ENCODE results near the gene SLC22A17. TPM values are rescaled to one million over a fixed set of nuclear protein-coding genes. Genes with fewer than 3 reads are reported as not detected.

SLC22A17 gene
- total and polyA plus RNA-seq, 10 of the 15 experiments (the other 5 are each of a cell fraction or from before 2014, with no cell fraction given), result not detected

DNA sequence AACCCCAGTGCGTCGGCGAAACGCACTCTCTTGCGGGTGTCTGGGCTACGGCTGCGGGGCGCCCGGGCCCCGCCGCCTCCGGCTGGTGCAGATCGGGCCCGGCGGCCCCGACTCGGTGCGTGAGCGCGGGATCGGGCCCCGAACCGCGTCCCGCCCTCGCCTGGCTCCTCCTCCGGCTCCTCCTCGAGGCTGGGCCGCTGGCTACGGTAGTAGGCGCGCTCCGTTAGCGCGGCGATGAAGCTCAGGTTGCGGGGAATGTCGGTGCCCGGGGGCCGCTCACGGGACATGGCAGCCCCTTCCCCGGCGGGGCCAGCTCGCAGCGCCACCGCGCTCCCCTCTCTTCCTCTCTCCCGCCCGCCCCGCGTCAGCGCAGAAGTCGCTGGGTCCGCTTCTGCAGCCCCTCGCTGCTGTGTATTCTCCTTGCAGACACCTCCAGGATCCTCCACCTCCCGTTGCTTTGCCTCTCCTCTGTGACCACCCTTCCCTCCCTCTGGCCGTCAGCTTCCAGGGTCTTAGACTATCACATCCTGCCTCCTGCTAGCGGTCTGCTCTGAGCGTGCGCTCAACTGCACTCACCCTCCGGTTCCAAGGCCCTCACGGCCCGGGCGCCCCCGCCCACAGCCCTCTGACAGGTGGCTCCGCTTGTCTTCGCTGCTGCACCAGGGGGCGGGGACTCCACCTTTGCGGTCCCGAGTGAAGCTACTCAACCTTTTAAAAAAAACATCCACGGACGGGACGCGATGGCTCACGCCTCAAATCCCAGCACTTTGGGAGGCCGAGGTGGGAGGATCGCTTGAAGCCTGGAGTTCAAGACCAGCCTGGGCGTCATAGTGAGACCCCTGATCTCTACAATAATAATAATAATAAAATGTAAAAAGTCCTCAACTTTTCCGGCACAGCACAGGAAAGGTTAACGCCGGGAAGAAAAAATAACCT lies 50.1 kb downstream of the SLC22A17 start, which contains the start of gene PPP1R3E (continued):
- TF ChIP-seq ZNF622 (IDR thresholded peaks at IDR 0.05) (no peak), SMAD5 (IDR thresholded peaks at IDR 0.05; ENCODE audit: low read depth) (no peak), RB1 (IDR thresholded peaks at IDR 0.05; ENCODE audit: borderline replicate concordance) (no peak; the same call in 1 of the 2 replicates), ATF7 (IDR thresholded peaks at IDR 0.05; ENCODE audit: low read depth) (0 out of 2 replicates have a peak, but pooled peaks have one; percentile 23), RAD51 (IDR thresholded peaks at IDR 0.05) (no peak), NR2C1 (IDR thresholded peaks at IDR 0.05) (no peak), BCL11A (IDR thresholded peaks at IDR 0.05; ENCODE audit: low read depth, low read length) (no peak), SIN3A (IDR thresholded peaks at IDR 0.05; ENCODE audit: low read depth, low read length) (peak; percentile 35; the same call in 1 of the 2 replicates), SPI1 (IDR thresholded peaks at IDR 0.05; ENCODE audit: borderline replicate concordance, insufficient read depth, low read depth, low read length) (no peak), HSF1 (IDR thresholded peaks at IDR 0.05; ENCODE audit: low read depth, low read length) (no peak), ZBED1 (IDR thresholded peaks at IDR 0.05; ENCODE audit: borderline replicate concordance) (no peak), HDAC6 (IDR thresholded peaks at IDR 0.05; ENCODE audit: unreplicated experiment) (no peak), SKIL (IDR thresholded peaks at IDR 0.05; ENCODE audit: low read depth, poor library complexity, severe bottlenecking) (no peak), SMAD1 (IDR thresholded peaks at IDR 0.05; ENCODE audit: low read depth, partially characterized antibody) (peak; percentile 42), EGR1 (IDR thresholded peaks at IDR 0.05; ENCODE audit: borderline replicate concordance in 1 of 2, low read depth in 2 of 2, low read length in 2 of 2) (peak in 1 of 2 experiments; percentile 85; a peak in 1 of 3 replicates), EZH2 (IDR thresholded peaks at IDR 0.05; ENCODE audit: borderline replicate concordance, control insufficient read depth, low read depth, low read length) (no peak)
- TF ChIP-seq, protein P1, sequence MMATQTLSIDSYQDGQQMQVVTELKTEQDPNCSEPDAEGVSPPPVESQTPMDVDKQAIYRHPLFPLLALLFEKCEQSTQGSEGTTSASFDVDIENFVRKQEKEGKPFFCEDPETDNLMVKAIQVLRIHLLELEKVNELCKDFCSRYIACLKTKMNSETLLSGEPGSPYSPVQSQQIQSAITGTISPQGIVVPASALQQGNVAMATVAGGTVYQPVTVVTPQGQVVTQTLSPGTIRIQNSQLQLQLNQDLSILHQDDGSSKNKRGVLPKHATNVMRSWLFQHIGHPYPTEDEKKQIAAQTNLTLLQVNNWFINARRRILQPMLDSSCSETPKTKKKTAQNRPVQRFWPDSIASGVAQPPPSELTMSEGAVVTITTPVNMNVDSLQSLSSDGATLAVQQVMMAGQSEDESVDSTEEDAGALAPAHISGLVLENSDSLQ (IDR thresholded peaks at IDR 0.05), result peak; percentile 78
- TF ChIP-seq, protein P2, sequence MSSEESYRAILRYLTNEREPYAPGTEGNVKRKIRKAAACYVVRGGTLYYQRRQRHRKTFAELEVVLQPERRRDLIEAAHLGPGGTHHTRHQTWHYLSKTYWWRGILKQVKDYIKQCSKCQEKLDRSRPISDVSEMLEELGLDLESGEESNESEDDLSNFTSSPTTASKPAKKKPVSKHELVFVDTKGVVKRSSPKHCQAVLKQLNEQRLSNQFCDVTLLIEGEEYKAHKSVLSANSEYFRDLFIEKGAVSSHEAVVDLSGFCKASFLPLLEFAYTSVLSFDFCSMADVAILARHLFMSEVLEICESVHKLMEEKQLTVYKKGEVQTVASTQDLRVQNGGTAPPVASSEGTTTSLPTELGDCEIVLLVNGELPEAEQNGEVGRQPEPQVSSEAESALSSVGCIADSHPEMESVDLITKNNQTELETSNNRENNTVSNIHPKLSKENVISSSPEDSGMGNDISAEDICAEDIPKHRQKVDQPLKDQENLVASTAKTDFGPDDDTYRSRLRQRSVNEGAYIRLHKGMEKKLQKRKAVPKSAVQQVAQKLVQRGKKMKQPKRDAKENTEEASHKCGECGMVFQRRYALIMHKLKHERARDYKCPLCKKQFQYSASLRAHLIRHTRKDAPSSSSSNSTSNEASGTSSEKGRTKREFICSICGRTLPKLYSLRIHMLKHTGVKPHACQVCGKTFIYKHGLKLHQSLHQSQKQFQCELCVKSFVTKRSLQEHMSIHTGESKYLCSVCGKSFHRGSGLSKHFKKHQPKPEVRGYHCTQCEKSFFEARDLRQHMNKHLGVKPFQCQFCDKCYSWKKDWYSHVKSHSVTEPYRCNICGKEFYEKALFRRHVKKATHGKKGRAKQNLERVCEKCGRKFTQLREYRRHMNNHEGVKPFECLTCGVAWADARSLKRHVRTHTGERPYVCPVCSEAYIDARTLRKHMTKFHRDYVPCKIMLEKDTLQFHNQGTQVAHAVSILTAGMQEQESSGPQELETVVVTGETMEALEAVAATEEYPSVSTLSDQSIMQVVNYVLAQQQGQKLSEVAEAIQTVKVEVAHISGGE (CRISPR knock-in tag; IDR thresholded peaks at IDR 0.05), result no peak
- TF ChIP-seq, protein P3, sequence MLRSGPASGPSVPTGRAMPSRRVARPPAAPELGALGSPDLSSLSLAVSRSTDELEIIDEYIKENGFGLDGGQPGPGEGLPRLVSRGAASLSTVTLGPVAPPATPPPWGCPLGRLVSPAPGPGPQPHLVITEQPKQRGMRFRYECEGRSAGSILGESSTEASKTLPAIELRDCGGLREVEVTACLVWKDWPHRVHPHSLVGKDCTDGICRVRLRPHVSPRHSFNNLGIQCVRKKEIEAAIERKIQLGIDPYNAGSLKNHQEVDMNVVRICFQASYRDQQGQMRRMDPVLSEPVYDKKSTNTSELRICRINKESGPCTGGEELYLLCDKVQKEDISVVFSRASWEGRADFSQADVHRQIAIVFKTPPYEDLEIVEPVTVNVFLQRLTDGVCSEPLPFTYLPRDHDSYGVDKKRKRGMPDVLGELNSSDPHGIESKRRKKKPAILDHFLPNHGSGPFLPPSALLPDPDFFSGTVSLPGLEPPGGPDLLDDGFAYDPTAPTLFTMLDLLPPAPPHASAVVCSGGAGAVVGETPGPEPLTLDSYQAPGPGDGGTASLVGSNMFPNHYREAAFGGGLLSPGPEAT (IDR thresholded peaks at IDR 0.05; ENCODE audit: low read depth), result peak; percentile 28; the same call in 1 of the 2 replicates
